HG02623 (cell line): ENCODE data around the gene DENND6A.
"Not testable (repeated sequence)": the region's sequence is repeated elsewhere in the genome, so short reads cannot be mapped to it uniquely, and the experiment has no call there.

Source experiments
- ATAC-seq: cut with Tn5 transposase; IDR thresholded peaks from one replicate; pipeline ENCODE4 v1.9.1; 2021; ENCODE audit warnings: moderate library complexity; ENCODE audit not compliant: unreplicated experiment

Gene DENND6A

DNA sequence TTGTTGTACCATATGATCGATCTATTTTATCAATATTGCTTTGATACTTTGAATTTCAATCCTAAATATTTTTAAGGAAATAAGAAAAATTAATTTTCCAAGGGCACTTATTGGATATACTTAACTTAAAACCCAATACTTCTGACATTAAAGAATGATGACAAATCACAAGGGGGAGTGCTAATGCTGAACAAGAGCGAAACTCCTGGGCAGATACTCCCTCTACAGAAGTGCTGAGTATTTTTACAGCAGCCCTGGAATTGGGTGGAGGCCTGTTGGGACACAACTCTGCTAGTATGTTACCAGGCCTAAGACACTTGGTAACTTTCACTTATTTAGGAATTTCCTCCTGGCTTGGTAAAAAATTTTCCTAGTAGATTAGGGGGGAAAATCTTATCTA is 46.2 kb downstream of the DENND6A start:
- ATAC-seq, result no peak

DNA sequence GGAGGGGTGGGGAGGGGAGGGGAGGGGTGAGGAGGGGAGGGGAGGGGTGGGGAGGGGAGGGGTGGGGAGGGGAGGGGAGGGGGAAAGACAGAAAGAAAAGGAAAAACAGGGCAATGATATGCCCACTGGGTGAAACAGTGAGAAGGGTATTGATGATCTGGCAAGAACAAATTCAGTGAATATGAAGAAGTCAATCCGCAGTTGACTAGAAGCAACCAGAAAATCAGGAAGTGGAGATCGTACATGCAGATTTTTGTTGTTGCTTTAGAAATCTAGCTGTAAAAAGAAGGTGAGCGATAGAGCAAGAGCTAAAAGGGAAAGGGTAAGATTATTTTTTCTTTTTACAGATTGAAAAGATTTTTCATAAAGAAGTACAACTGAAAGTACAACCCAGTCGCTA is 48.1 kb downstream of the DENND6A start:
- ATAC-seq, result no peak

DNA sequence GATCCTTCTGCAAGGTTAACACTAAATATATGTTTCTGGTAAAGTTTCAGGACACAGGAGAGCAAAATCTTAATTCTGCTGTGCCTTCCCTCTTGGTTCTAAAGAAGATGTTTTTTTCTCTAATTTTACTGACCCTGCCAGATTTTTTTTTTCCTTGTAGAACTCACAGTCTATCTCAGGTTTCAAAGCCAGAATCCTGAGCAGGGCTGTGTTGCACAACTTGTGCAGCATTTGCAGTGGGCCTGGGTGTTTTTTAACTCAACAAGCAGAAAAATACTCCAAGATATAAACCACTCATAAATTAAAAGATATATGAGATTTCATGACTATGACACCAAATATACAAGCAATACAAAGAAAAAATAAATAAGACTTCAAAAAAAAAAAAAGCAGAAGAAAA is 55.5 kb downstream of the DENND6A start:
- no peak for ATAC-seq

DNA sequence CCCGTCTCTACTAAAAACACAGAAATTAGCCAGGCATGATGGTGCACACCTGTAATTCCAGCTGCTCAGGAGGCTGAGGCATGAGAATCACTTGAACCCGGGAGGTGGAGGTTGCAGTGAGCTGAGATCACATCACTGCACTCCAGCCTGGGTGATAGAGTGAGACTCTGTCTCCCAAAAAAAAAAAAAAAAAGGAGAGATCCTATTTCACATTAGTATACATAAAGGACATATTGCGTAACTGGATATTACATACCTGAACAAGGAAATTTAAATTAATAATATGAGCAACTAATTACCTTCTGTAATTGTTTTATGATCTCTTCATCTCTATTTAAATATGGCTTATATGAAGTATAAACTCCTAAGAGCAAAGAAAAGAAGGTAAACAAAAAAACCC is 58.6 kb downstream of the DENND6A start:
- not testable (repeated sequence) for ATAC-seq

DNA sequence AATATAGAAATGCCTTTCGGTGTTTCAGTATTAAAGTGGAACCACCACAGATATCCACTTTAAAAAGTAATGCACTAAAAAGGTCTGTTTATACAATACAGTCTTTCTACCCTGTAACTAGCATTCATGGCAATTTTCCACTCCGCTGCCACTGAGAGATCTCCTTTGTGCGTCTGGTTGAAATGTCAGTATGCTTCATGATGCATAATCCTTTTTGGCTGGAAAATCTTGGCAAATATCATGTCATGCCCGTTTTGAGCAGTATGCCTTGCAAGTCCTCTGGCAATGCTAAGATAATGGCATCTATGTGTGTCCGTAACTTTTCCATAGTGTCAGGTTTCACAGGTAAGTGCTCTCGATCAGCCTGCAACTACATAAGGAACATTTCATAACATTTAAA is 64.9 kb downstream of the DENND6A start:
- no peak for ATAC-seq

DNA sequence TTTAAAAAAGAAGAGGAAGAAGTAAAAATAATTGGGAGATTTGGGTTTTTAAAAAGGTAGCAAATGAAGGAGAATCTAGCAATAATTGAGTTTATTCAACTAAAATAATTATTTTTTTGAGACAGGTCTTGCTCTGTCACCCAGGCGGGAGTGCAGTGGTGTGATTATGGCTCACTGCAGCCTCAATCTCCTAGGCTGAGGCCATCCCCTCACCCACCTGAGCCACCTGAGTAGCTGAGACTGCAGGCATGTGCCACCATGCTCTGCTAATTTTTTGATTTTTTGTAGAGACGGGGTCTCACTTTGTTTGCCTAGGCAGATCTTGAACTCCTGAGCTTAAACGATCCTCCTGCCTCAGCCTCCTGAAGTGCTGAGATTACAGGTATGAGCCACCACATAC is 68.1 kb downstream of the DENND6A start:
- ATAC-seq, result no peak

DNA sequence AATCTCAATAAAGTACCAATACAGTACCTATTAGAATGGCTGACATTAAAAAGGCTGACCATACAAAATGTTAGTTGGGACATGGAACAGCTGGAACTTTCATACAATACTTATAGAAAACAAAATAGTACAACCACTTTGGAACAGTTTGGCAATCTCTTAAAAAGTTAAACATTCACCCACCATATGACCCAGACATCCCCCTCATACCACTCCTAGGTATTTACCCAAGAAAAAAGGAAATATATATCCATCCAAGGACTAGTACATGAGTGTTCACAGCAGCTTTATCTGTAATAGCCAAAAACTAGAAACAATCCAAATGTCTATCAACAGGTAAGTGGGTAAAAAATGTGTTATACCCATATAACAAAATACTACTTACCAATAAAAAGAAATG is 70.5 kb downstream of the DENND6A start:
- no peak for ATAC-seq

DNA sequence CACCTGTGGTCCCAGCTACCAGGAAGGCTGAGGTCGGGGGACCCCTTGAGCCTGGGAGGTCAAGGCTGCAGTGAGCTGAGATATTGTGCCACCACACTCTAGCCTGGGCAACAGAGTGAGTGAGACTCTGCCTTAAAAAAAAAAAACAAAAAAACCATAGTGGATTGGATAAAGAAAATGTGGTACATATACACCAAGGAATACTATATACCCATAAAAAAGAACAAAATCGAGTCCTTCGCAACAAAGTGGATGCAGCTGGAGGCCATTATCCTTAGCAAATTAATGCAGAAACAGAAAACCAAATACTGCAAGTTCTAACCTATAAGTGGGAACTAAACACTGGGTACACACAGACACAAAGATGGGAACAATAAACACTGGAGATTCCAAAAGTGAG is 75.1 kb downstream of the DENND6A start:
- ATAC-seq, result no peak

DNA sequence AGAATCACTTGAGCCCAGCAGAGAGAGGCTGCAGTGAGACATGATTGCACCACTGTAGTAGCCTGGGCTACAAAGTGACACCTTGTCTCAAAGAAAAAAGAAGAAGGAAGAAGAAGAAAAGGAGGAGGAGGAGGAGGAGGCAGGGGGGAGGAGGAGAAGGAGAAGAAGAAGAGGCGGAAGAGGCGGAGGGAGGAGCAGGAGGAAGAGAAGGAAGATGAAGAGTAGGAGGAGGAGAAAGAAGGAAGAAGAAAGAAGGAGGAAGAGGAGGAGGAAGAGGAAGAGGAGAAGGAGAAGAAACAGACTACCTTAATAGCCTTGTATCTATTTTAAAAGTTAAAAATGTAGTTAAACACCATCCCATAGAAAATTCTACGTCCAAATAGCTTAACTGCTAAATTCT is 76.6 kb downstream of the DENND6A start:
- ATAC-seq, result no peak

DNA sequence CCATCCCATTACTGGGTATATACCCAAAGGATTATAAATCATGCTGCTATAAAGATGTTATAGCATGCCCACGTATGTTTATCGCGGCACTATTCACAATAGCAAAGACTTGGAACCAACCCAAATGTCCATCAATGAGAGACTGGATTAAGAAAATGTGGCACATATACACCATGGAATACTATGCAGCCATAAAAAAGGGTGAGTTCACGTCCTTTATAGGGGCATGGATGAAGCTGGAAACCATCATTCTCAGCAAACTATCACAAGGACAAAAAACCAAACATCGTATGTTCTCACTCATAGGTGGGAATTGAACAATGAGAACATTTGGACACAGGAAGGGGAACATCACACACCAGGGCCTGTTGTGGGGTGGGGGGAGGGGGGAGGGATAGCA is 81.0 kb downstream of the DENND6A start:
- ATAC-seq, result not testable (repeated sequence)

DNA sequence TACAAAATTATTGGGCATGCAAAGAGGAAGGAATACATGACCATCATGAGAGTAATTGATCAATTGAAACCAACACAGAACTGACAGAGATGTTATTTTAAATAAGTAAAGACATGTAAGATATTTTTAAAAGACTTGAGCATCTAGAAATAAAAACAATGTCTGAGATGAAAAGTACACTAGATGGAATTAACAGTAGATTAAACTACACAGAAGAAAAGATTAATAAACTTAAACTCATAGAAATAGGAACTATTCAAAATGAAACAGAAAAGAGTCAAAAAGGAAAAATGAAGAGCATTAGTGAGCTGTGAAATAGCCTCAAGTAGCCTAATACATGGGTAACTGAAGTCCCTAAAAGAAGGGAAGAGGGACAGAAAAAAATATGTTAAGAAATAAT is 87.2 kb downstream of the DENND6A start:
- no peak for ATAC-seq

DNA sequence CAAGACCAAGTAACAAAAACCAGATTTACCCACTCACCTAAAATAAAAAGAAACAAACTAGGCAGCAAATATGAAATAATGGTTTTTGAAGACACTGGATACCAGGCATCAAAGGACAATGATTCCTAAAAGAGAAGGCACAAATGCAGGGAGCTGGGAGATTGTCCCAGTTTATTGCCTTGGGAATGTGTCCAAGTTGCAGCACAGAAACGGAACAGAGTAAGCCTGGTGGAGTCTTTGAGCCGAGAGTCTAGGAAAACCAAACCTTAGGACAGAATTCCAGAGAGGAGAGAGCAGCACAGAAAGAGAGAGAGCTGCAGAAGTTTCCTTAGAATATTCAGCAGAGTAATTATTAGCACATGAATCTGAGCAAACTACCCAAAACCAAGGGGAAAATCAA is 87.9 kb downstream of the DENND6A start:
- no peak for ATAC-seq

DNA sequence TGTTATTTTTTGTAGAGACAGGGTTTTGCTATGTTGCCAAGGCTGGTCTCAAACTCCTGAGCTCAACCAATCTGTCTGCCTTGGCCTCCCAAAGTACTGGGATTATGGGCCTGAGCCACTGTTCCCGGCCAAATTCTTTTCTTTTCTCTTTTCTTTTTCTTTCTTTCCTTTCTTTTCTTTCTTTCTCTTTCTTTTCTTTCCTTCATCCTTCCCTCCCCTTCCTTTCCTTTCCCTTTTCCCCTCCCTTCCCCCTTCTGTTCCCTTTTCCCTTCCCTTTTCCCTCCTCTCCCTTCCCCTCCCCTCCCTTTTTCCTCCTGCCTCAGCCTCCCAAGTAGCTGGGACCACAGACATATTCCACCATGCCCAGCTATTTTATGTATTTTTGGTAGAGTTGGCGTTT is 92.7 kb downstream of the DENND6A start:
- ATAC-seq, result no peak

DNA sequence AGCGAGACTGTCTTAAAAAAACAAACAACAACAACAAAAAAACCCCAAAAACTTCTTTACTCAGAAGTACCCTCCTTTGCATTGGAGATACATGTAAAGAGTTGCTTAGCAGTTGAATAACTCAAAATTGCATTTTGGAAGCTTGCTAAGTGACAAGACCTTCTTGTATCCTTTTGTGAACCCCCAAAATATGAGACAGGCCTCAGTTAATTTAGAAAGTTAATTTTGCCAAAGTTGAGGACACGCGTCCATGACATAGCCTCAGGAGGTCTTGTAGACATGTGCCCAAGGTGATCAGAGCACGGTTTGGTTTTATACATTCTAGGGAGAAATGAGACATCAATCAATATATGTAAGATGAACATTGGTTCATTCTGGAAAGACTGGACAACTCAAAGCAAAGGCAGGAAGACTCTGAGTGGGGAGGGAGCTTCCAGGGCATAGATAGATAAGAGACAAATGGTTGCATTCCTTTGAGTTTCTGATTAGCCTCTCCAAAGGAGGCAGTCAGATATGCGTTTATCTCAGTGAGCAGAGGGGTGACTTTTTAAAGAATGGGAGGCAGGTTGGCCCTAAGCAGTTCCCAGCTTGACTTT is 94.0 kb downstream of the DENND6A start:
- ATAC-seq, result no peak

DNA sequence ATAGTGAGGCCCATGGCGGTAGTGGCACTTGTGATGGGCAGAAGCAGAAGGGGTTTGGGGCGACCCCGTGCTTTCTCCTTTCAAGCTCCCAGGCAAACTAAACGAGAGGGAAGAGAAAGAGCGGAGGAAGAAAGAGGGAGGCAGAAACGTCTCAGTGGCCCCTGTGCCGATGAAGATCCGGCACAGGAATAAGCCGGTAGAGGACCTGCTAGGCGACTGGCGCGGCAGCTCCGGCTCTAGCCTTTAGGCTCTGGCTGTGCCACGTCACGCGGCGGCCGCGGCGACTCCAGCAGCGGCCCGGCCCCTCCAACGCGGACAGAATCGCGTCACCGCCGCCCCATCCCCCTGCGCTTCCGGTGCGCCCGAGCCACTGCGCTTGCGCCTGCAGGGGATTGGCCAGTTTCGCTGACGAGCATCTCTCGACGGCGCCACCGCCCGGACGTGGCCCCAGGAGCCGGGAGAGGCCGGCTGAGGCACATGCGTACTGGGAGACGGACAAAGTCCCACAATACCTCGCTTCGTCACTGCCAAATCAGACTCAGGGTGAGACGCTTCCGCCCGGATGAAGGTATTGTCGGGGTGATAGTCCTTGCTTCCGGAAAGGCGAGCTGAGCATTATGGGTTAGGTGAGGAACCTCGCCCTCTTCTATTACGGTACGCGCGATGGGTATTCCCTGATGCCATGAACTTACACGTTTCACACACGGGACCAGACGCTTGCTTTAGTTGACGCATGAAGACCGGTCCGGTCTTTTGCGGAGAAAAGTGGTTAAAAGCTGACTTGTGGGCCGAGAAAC is 95.6 kb downstream of the DENND6A start, which contains the start of gene ARF4:
ARF4 (minus strand) TSS at position 218 of the 797 bp plus-strand sequence; CDS start at position 14, 204 bp downstream.
- peak; percentile 91 for ATAC-seq

DNA sequence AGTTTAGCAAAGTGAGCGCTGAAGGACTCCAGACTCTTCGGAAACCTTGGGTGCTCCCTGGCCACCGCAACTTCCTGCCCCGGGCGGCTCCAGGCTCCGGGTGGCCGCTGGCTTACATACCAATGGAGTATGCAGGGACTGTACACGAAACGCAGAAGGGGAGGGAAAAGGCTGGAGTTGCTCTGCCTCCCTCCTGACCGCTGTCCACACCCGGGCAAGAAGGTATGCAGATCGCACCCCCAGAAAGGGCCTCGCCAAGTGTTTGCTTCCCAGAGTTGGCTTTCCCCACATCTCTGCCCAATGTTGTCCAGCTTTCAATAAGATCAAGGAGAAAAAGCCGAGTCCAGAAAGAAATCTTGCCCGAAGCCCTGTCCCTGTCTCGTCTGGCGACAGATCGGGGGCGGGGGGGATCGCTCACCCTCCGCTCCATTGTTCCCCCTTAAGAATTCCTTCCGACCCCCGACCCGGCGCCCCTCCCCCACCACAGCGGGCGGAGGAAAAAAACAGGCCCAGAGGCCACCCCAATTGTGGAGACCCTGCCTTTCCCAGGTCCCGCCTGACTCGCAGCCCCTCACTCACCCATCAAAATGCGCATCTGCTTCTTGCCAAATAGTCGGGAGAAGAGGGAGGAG is 96.3 kb downstream of the DENND6A start:
- ATAC-seq, result no peak

DNA sequence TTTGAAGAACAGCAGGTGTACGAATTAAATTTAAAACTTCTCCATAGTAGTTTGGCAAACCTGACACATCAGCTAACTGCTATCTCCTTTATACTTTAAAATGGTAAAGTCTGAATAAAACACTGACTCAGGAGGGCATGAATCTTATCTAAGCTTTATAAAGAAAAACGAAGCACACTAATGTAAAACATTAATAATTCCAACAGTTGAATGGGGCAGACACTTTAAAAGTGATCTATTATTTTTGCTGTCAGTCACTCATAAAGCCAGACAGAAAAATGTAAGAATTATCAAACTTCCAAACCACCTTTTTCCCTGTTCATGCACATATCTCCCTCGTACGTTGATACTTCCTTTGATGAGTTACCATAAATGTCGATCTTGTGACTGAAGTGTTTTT is 98.3 kb downstream of the DENND6A start:
- ATAC-seq, result no peak

DNA sequence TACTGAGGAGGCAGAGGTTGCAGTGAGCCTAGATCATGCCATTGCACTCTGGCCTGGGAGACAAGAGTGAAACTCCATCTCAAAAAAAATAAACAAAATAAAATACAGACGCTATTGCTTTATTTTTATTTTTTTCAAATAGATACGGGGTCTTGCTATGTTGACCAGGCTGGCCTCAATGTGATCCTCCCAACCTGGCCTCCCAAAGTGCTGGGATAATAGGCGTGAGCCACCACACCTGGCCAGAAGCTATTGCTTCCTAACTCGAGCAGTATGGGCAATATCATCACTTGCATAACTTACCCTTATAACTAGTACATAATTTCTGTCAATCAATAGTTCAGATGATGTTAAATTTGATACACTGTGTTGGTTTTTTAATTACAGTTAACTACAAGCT is 98.7 kb downstream of the DENND6A start:
- ATAC-seq, result no peak

DNA sequence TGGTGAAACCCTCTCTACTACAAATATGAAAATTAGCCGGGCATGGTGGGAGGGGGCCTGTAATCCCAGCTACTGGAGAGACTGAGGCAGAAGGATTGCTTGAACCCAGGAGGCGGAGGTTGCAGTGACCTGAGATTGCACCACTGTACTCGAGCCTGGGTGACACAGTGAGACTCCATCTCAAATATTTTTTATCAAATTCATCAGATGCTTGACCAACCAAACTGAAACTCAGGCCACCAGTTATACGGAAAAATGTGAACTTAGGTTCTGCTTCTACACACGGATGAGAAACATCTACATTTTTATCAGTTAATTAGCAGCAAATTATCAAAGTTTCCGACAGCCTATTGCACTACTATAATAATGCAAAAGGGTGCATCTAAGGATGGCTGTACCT is 100.6 kb downstream of the DENND6A start:
- no peak for ATAC-seq

DNA sequence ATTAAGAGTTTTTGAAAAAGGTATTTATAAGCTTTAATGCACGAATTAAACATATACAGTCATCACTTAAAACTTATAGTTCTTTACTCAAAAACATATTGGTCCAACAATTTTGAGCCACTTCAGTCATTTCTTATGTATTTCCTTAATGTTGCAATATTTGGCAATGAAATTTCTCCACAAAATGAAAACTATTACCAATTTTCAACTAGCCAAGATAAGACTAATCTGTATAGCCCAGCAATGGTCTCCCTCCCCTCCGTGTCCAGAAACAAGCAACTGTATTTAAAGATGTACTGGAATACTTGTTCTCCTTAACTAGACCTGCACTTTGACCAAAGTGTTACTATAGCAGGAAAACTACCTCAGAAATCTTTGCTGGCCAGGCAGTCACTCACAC is 105.0 kb downstream of the DENND6A start:
- ATAC-seq, result no peak

DNA sequence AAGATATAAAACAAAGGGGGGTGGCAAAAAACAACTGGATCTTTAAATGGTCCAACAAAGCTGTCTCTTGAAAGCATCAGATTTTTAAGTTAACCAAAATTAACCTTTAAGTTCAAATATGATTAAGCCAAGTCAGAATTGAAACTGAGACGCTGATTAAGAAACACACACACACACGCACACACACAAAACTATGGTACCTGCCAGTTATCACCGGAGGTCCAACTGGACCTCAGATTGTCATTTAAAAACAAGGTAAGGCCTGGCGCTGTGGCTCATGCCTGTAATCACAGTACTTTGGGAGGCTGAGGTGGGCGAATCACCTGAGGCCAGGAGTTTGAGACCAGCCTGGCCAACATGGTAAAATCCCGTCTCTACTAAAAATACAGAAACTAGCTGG is 106.1 kb downstream of the DENND6A start:
- ATAC-seq, result no peak

DNA sequence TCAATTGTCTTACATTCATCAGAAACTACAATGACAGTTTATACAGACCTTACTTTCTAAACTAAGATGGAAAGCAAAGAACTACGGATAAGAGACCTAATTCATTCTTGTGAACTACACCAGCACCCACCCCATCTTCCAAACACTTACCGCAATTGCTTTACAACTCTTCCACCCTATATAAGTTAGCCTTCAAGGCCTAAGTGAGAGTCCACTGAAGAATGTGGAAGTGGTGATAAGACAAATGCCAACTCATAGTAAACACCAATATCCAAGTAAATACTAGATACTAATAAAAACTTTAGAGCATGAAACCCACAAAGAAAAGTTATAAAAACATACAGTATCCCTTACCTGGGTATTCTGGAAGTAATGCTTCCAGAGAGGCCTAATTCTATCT is 109.3 kb downstream of the DENND6A start:
- no peak for ATAC-seq
